GM12878 (cell line): ENCODE data around the gene MEI1. TPM values are rescaled to one million over a fixed set of nuclear protein-coding genes. Genes with fewer than 3 reads are reported as not detected.

ENCODE experiments used
- CBX3 ChIP-seq: fragments of 200-600 bp; sonication (generic); IDR thresholded peaks from 2 replicates; pipeline ENCODE4 v1.6.1; 2016; ENCODE audit warnings: low read depth, borderline replicate concordance
- ELK1 ChIP-seq: IDR thresholded peaks from 2 replicates; pipeline ENCODE4 v1.6.1; 2012; ENCODE audit warnings: low read depth, low read length, improper control_type of control experiment
- EZH2 ChIP-seq: IDR thresholded peaks from 2 replicates; pipeline ENCODE4 v1.6.1; 2012; ENCODE audit warnings: low read depth, mild to moderate bottlenecking, control low read depth, inconsistent platforms, low read length, borderline replicate concordance; ENCODE audit not compliant: control insufficient read depth
- GABPA ChIP-seq: IDR thresholded peaks from 2 replicates; pipeline ENCODE4 v1.6.1; 2014; ENCODE audit warnings: antibody characterized with exemption, low read depth, mild to moderate bottlenecking, inconsistent platforms
- MTA3 ChIP-seq: IDR thresholded peaks from 2 replicates; pipeline ENCODE4 v1.6.1; 2012; ENCODE audit warnings: low read length, inconsistent platforms, borderline replicate concordance
- MXI1 ChIP-seq: fragments of 150-350 bp; IDR thresholded peaks from 2 replicates; pipeline ENCODE4 v1.6.1; 2011; ENCODE audit warnings: low read depth, mild to moderate bottlenecking, inconsistent platforms, low read length, improper control_type of control experiment
- NFIC ChIP-seq: IDR thresholded peaks from 2 replicates; pipeline ENCODE4 v1.6.1; 2012; ENCODE audit warnings: low read depth, mild to moderate bottlenecking, inconsistent platforms, low read length, moderate library complexity
- POLR2A ChIP-seq: IDR thresholded peaks from 2 replicates; pipeline ENCODE4 v1.6.1; 2011; ENCODE audit warnings: low read depth, mild to moderate bottlenecking, low read length
- RAD21 ChIP-seq: IDR thresholded peaks from 2 replicates; pipeline ENCODE4 v1.6.1; 2011; ENCODE audit warnings: mild to moderate bottlenecking, low read depth, low read length, moderate library complexity; ENCODE audit not compliant: insufficient read depth
- ZBTB4 ChIP-seq: fragments of 450-650 bp; formaldehyde crosslinking; IDR thresholded peaks from 2 replicates; pipeline ENCODE4 v1.4.0; 2022; ENCODE audit warnings: mild to moderate bottlenecking, moderate library complexity
- ZBTB40 ChIP-seq: fragments of 450-650 bp; IDR thresholded peaks from 2 replicates; pipeline ENCODE4 v1.6.1; 2016; ENCODE audit warnings: mild to moderate bottlenecking, moderate library complexity, borderline replicate concordance
- ZNF622 ChIP-seq: fragments of 450-650 bp; IDR thresholded peaks from 2 replicates; pipeline ENCODE4 v1.6.1; 2017; ENCODE audit warnings: mild to moderate bottlenecking, inconsistent platforms
- polyA plus RNA-seq, 11 experiments: library from polyadenylated mRNA; depleted of rRNA in 4 of 11; unstranded in 6 of 11; stranded (reverse) in 5 of 11; fragments of >200 nt; fragmentation: Nextera tagmentation in 4 of 11; fragmentation: Illumina TruSeq in 1 of 11; extraction: Ambion mirVana in 4 of 11; extraction: Trizol in 1 of 11; gene quantifications; 1 replicate in 1 of 11; 2 replicates in 10 of 11; pipeline versions ENCODE4 v1.2.1 to v1.2.3, GENCODE V29; 2011 to 2016; ENCODE audit warnings: inconsistent platforms in 2 of 11, missing spikeins in 2 of 11, low read depth in 1 of 11
- total RNA-seq, 4 experiments: library from RNA; depleted of rRNA in 3 of 4; stranded (reverse); fragments of >200 nt in 3 of 4; fragmentation: Illumina TruSeq in 1 of 4; extraction: Trizol in 1 of 4; gene quantifications; 2 replicates each; pipeline versions ENCODE4 v1.2.1 to v1.2.3, GENCODE V29; 2013 to 2021

The MEI1 gene
- total and polyA plus RNA-seq, 10 of the 15 experiments (the other 5 are each of a cell fraction or from before 2014, with no cell fraction given) = 27.9 to 48.9 (median 35.8) TPM

- TF ChIP-seq ZBTB4 (CRISPR knock-in tag) (no peak), NFIC (no peak), ELK1 (no peak), ZBTB40 (no peak), POLR2A (no peak), RAD21 (no peak), MTA3 (no peak), ZNF622 (no peak), MXI1 (no peak), GABPA (no peak), CBX3 (no peak), EZH2 (no peak)
Observed at GRCh38 chr22:41650229-41650628, 49.1 kb upstream of the MEI1 start (continued).
